Measurements from ENCODE around the gene LCT. TPM values are rescaled to one million over a fixed set of nuclear protein-coding genes. Genes with fewer than 3 reads are reported as not detected.
"Not testable (repeated sequence)": the region's sequence is repeated elsewhere in the genome, so short reads cannot be mapped to it uniquely, and the experiment has no call there.

The LCT gene
- total RNA-seq, 1 donor from 2014 or later: 0.41 TPM

DNA sequence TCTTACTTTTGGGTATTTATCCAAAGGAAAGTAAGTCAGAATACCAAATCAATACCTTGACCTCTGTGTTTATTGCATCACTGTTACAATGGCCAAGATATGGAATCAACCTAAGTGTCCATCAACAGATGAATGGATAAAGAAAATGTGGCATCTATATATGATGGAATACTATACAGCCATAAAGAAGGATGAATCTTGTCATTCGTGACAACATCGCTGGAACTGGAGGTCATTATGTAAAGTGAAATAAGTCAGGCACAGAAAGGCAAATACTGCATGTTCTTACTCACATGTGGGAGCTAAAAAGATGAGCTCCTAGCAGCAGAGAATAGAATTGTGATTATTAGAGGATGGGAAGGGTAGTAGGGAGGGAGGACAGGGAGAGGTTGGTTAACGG lies 34.6 kb downstream of the LCT start:
- Mint-ChIP-seq H3K27ac (no peak overlapping the region), H3K36me3 (ENCODE audit: low read depth) (peaks cover 19% of the 10 kb centered on the region), H3K4me3 (no peak overlapping the region), H3K9me3 (peaks cover 24% of the 10 kb centered on the region), H3K27me3 (ENCODE audit: insufficient read depth) (no peaks in the 10 kb centered on the region), H3K4me1 (ENCODE audit: low read depth) (peaks cover 14% of the 10 kb centered on the region)
- intact Hi-C loops (cut with micrococcal nuclease): no loop called here
- no peak for DNase-seq (ENCODE audit: low spot score)

DNA sequence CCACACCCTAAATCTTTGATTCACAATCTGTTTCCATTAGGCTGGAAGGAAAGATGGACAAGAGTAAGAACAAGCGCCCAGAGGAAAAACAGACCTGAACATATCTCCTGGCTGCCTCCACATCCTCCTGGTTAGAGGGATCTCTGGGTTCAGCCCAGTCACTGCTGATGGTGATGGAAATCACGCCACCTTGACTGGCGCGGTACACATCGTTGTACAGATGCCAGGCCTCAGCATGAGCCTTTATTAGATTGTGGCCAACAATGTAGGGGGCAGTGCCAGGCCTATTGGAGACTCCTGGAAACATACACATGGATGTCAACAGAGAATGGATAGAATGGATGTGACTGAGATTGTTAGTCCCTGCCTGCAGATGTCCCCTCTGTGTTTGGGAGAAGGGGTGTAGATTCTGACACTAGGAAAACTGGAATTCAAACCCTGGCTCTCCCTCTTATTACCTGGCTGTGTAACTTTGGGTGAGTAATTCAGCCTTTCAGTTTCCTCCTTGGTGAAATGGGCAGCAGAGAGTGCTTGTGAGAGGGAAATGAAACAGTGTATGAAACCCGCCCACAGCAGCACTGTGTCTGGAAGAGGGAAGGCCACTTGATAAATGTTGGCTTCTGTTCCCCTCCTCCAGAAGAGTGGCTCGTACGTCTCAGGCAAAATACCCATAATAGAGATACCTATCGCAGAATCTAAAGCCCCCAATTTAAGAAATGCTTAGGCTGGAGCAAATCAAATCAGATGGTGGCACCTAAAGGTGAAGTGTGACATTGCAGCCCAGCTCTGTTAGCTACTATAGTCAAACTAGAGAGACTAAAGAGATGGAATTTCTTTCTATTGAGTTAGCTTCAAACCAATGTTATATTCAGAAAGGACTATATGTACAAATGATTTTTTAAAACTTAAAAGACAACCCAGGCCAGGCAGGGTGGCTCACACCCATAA lies 36.2 kb downstream of the LCT start:
- H3K27me3 Mint-ChIP-seq (ENCODE audit: insufficient read depth): no peaks in the 10 kb centered on the region

DNA sequence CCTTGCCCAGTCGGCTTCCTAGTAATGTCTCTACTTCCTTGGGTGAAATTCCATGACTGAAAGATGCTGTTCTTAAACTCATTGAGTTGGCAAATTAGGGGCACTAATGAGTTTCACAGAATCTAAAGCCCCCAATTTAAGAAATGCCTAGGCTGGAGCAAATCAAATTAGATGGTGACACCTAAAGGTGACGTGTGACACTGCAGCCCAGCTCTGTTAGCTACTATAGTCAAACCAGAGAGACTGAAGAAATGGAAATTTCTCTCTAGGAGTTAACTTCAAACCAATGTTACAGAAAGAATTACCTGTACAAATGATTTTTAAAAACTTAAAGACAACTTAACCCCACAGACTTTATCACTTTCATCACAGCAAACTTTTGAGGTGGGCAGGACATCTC lies 37.2 kb downstream of the LCT start:
- Mint-ChIP-seq H3K36me3 (ENCODE audit: low read depth) (peaks cover 19% of the 10 kb centered on the region), H3K27me3 (ENCODE audit: insufficient read depth) (no peaks in the 10 kb centered on the region), H3K9me3 (peaks cover 24% of the 10 kb centered on the region), H3K27ac (no peak overlapping the region), H3K4me3 (no peak overlapping the region), H3K4me1 (ENCODE audit: low read depth) (peaks cover 28% of the 10 kb centered on the region)
- DNase-seq (ENCODE audit: low spot score): no peak
- intact Hi-C loops (cut with micrococcal nuclease): loop anchor here (5.0 kb wide), 2 partner anchors 267 to 327 kb away; partner anchors contain the start of genes R3HDM1 and ZRANB3

More for the DNA sequence above, 36.2 kb downstream of the LCT start:
- H3K9me3 Mint-ChIP-seq: peaks cover 24% of the 10 kb centered on the region
- peaks cover 23% of the 10 kb centered on the region for H3K4me1 Mint-ChIP-seq (ENCODE audit: low read depth)
- no peak overlapping the region for H3K27ac Mint-ChIP-seq
- intact Hi-C loops (cut with micrococcal nuclease): no loop called here
- H3K36me3 Mint-ChIP-seq (ENCODE audit: low read depth): peaks cover 19% of the 10 kb centered on the region
- H3K4me3 Mint-ChIP-seq: no peak overlapping the region
- no peak for DNase-seq (ENCODE audit: low spot score)

DNA sequence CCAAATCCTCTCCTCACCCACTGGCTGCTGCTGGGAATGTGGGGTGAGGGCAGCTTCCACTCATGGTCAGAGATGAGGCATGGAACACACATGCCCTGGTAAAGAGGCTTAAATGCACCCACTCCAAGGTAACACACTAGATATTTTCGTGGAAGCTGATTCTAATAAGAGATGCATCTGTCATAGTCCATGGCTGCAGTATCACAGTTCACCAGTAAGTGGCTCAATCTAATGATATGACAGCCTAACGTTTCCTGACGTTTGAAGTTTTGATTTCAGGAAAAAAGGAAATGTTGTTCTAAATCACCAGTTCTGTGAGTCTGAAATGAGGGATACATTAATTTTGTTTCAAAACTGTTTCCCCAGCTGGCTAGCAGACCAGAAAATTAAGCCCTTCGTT lies 38.2 kb downstream of the LCT start:
- DNase-seq (ENCODE audit: low spot score): no peak
- intact Hi-C loops (cut with micrococcal nuclease): loop anchor here (5.0 kb wide), 2 partner anchors 266 to 326 kb away; partner anchors contain the start of genes R3HDM1 and ZRANB3
- peaks cover 19% of the 10 kb centered on the region for H3K36me3 Mint-ChIP-seq (ENCODE audit: low read depth)
- H3K27ac Mint-ChIP-seq: no peak overlapping the region
- H3K4me3 Mint-ChIP-seq: no peak overlapping the region
- peaks cover 24% of the 10 kb centered on the region for H3K9me3 Mint-ChIP-seq
- no peaks in the 10 kb centered on the region for H3K27me3 Mint-ChIP-seq (ENCODE audit: insufficient read depth)
- peaks cover 32% of the 10 kb centered on the region for H3K4me1 Mint-ChIP-seq (ENCODE audit: low read depth)

DNA sequence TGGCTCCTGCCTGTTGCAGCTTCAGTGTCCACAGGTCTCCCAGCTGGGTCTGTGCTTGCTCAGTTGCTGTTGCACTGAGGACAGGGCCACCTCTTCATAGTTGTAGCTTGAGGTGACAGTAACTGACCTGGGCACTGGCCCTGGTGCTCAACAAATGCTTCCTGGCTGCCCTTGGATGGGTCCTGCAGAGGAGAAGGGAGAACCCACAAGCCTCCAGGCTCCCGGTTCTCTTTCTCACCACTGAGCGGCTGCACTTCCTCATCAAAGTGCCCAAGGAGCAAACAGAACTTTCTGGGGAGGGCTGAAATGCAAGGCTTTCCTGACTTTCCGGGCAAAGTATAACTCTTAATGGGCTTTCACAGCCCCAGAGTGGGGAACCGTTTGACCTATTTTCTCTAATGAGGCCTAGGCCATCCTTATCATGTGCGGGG lies 38.7 kb downstream of the LCT start:
- no peaks in the 10 kb centered on the region for H3K27me3 Mint-ChIP-seq (ENCODE audit: insufficient read depth)
- H3K4me1 Mint-ChIP-seq (ENCODE audit: low read depth): peaks cover 33% of the 10 kb centered on the region
- peaks cover 24% of the 10 kb centered on the region for H3K9me3 Mint-ChIP-seq
- intact Hi-C loops (cut with micrococcal nuclease): loop anchor here (5.0 kb wide), 2 partner anchors 266 to 326 kb away; partner anchors contain the start of genes R3HDM1 and ZRANB3
- H3K27ac Mint-ChIP-seq: no peak overlapping the region
- H3K4me3 Mint-ChIP-seq: no peak overlapping the region
- no peak for DNase-seq (ENCODE audit: low spot score)
- H3K36me3 Mint-ChIP-seq (ENCODE audit: low read depth): peaks cover 19% of the 10 kb centered on the region

DNA sequence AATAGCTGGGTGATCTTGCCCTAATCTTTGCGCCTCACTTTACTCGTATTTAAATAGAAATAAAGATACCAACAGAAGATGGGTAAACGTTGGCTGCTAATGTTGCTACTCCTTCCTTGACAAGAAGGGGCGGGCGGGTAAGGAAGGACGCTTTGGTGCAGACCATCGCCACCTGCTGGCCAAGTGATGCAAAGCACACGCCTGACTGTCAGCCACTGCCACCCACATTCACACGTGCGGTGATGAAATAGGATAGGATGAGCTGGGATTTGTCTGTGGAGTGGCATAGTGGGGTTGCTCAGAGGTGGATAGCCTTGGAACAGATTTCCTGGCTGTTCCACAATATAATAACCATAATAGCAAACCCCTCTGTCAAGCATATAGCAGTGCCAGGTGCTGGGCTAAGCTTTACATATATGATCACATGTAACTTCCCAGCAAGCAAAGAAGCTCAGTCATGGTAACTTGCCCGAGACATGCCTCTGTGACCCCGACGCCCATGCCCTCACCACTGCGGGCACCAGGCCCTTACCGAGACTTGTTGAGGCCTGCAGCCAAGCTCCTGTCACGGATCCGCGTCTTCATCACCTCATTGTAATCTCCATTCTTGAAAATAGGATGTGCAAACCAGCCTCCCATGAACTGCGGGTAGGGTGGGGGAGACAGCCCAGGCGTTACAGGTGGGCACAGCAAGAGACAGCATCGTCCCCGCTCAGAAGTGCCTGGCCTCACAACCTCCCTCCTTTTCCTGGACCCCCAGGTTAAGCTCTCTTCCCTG lies 39.3 kb downstream of the LCT start:
- intact Hi-C loops (cut with micrococcal nuclease): loop anchor here (1.0 to 5.0 kb wide), 7 partner anchors 23 to 808 kb away; partner anchors contain the start of genes MCM6, R3HDM1 and ZRANB3
- Mint-ChIP-seq H3K36me3 (ENCODE audit: low read depth) (peaks cover 19% of the 10 kb centered on the region), H3K27me3 (ENCODE audit: insufficient read depth) (no peaks in the 10 kb centered on the region), H3K4me1 (ENCODE audit: low read depth) (peaks cover 39% of the 10 kb centered on the region), H3K27ac (peak overlapping the region; percentile 75), H3K4me3 (no peak overlapping the region), H3K9me3 (peaks cover 24% of the 10 kb centered on the region)
- peak; percentile 62 for DNase-seq (ENCODE audit: low spot score)

DNA sequence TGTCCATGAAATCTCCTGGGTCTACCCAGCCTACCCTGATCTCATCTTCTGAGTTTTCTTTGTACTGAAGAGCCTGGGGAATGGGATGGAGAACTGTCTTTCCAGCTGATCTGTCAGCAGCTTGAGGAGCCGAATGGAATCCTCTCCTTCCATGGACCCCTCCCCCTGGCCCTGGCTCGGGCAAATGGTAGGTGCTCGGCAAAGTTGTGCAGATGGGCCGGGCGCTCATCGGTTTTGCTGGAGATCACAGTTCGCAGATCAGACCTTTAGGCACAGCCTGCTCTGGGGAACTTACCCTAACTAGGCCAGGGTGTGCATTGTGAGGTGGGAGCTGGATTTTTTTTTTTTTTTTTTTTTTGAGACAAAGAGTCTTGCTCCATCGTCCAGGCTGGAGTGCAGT lies 40.4 kb downstream of the LCT start:
- Mint-ChIP-seq H3K9me3 (peaks cover 16% of the 10 kb centered on the region), H3K4me3 (no peak overlapping the region), H3K27ac (no peak overlapping the region), H3K27me3 (ENCODE audit: insufficient read depth) (no peaks in the 10 kb centered on the region), H3K36me3 (ENCODE audit: low read depth) (peaks cover 16% of the 10 kb centered on the region), H3K4me1 (ENCODE audit: low read depth) (peaks cover 44% of the 10 kb centered on the region)
- intact Hi-C loops (cut with micrococcal nuclease): loop anchor here (1.0 to 5.0 kb wide), 7 partner anchors 24 to 807 kb away; partner anchors contain the start of genes MCM6, R3HDM1 and ZRANB3
- no peak for DNase-seq (ENCODE audit: low spot score)

DNA sequence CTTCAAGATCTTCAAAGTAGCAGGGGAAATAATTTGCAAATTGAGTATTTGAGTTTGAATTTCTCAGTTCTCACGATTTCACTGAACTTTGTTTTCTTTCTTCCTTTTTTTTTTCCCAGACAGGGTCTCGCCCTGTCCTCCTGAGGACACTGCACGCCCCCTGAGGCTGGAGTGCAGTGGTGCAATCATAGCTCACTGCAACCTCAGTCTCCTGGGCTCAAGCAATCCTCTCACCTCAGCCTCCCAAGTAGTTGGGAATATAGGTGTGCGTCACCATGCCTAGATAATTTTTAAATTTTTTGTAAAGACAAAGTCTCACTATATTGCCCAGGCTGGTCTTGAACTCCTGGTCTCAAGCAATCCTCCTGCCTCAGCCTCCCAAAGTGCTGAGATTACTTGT lies 41.3 kb downstream of the LCT start:
- DNase-seq (ENCODE audit: low spot score); H3K27me3 Mint-ChIP-seq (ENCODE audit: insufficient read depth); H3K36me3 Mint-ChIP-seq (ENCODE audit: low read depth); H3K4me3 Mint-ChIP-seq; H3K27ac Mint-ChIP-seq: not testable (repeated sequence)
- peaks cover 44% of the 10 kb centered on the region for H3K4me1 Mint-ChIP-seq (ENCODE audit: low read depth)
- peaks cover 10% of the 10 kb centered on the region for H3K9me3 Mint-ChIP-seq
- intact Hi-C loops (cut with micrococcal nuclease): loop anchor here (5.0 kb wide), 2 partner anchors 263 to 323 kb away; partner anchors contain the start of genes R3HDM1 and ZRANB3

DNA sequence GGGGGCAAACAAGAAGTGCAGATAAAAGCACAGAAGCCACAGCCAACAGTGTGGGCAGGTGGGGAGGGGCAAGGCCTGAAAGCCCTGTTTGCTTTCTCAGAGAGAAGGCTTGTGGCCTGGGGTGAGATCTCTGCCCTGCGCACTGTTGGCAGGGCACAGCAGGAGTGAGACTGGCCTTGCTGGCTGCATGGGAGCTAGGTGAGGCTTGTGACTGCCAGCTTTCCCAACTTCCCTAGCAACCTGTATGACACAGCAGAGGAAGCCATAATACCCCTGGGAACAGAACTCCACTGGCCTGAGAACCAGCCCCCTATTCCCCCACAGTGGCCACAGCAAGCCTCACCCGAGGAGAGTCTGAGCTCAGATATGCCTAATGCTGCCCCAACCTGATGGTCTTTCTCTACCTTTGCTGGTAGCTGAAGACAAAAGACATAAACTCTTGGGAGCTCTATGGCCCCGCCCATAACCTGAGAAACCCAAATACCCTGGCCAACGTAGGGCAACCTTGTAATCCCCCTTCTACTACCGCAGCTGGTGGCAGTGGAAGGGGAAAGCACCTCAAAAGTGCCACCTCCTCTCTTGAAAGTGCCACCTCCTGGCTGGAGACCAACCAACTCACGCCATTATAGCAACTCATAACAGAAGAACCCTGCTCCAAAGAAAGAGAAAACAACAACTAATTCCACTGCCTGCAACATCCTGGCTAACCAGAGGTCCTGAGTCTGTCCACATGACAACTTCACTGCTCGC lies 44.4 kb downstream of the LCT start:
- H3K4me1 Mint-ChIP-seq (ENCODE audit: low read depth): peaks cover 33% of the 10 kb centered on the region
- no peaks in the 10 kb centered on the region for H3K27me3 Mint-ChIP-seq (ENCODE audit: insufficient read depth)
- no peaks in the 10 kb centered on the region for H3K36me3 Mint-ChIP-seq (ENCODE audit: low read depth)
- no peaks in the 10 kb centered on the region for H3K9me3 Mint-ChIP-seq
- H3K4me3 Mint-ChIP-seq: no peak overlapping the region
- peak overlapping the region; percentile 20 for H3K27ac Mint-ChIP-seq
- intact Hi-C loops (cut with micrococcal nuclease): no loop called here
- DNase-seq (ENCODE audit: low spot score): no peak

DNA sequence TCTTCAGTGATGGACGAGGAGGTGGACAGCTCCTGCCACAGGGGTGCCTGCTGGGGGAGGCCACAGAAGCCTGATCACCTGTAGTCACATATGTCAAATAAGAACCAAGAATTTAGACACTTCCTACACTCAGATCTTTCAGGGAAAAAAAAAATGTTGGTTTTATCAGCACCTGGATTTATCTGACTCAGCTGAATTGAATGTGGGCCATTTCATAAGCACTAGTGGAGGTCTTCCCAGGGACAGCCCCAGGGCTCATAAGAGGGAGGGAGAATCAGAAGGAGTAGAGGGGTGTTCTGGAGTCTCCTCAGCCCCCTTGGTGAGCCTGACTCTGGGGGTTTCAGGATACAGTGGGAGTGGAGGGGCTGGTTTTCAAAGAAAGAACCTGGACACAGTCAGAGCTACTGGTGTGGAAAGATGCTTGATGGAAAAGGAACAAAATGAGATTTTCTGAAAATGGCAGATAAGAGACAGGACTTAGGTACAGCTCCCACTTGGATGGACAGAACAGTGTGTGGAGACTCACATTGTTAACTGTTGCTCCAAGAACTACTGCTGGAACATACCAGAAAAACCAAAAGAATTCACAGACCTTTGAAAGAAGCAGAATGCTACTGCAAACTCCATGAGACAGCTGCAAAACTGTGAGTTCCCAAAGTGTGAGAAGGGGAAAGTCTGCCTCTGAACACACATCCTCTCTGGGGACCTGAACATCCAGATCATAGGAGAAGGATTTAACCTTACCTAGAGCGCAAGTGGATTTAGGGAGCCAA lies 45.4 kb downstream of the LCT start:
- no peak for DNase-seq (ENCODE audit: low spot score)
- Mint-ChIP-seq H3K4me3 (no peak overlapping the region), H3K4me1 (ENCODE audit: low read depth) (peaks cover 28% of the 10 kb centered on the region), H3K27me3 (ENCODE audit: insufficient read depth) (no peaks in the 10 kb centered on the region), H3K9me3 (no peaks in the 10 kb centered on the region), H3K27ac (no peak overlapping the region), H3K36me3 (ENCODE audit: low read depth) (peaks cover 5% of the 10 kb centered on the region)
- intact Hi-C loops (cut with micrococcal nuclease): no loop called here

DNA sequence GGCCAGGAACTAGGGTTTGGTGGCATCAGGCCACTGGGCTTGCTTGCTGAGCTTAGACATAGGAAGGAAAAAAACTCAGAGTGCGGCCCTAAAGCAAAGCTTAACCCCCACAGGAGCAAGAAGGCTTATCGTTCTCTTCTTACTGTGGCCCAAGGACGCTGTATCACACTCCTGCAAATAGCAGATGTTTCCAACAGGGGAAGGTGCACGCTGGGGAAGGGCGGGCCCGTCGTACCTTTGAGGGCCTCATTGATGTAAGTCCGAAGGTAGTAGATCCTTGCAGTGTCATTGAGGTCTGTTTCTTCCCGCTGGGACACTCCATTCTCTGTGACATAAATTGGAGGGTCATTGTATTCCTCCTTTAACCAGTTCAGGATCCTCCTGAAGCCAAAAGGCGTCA lies 46.6 kb downstream of the LCT start:
- Mint-ChIP-seq H3K9me3 (no peaks in the 10 kb centered on the region), H3K27me3 (ENCODE audit: insufficient read depth) (no peaks in the 10 kb centered on the region), H3K4me1 (ENCODE audit: low read depth) (peaks cover 22% of the 10 kb centered on the region), H3K4me3 (no peak overlapping the region), H3K36me3 (ENCODE audit: low read depth) (peaks cover 12% of the 10 kb centered on the region), H3K27ac (no peak overlapping the region)
- no peak for DNase-seq (ENCODE audit: low spot score)
- intact Hi-C loops (cut with micrococcal nuclease): no loop called here

DNA sequence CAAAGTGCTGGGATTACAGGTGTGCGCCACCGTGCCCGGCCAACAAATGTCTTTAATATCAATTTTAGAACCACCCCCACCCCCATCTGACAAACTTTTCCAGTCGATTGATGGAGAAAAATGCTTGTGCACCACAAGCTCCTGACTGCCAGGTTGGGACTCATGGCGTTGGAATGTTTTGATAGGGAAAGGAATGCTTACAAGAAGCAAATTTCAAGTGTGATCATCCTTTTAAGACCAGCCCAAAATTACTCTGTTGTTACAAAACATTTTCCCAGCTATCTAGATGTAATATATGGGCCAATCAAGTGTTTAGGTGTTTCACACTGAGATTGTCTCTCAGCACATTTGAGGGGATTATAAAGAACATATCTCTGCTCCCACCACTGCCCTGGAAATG lies 50.2 kb downstream of the LCT start:
- H3K4me1 Mint-ChIP-seq (ENCODE audit: low read depth): no peaks in the 10 kb centered on the region
- H3K27me3 Mint-ChIP-seq (ENCODE audit: insufficient read depth): no peaks in the 10 kb centered on the region
- no peaks in the 10 kb centered on the region for H3K9me3 Mint-ChIP-seq
- no peak for DNase-seq (ENCODE audit: low spot score)
- peaks cover 39% of the 10 kb centered on the region for H3K36me3 Mint-ChIP-seq (ENCODE audit: low read depth)
- intact Hi-C loops (cut with micrococcal nuclease): no loop called here
- no peak overlapping the region for H3K27ac Mint-ChIP-seq
- H3K4me3 Mint-ChIP-seq: no peak overlapping the region
